ENCODE measurements around the gene AR.

DNA sequence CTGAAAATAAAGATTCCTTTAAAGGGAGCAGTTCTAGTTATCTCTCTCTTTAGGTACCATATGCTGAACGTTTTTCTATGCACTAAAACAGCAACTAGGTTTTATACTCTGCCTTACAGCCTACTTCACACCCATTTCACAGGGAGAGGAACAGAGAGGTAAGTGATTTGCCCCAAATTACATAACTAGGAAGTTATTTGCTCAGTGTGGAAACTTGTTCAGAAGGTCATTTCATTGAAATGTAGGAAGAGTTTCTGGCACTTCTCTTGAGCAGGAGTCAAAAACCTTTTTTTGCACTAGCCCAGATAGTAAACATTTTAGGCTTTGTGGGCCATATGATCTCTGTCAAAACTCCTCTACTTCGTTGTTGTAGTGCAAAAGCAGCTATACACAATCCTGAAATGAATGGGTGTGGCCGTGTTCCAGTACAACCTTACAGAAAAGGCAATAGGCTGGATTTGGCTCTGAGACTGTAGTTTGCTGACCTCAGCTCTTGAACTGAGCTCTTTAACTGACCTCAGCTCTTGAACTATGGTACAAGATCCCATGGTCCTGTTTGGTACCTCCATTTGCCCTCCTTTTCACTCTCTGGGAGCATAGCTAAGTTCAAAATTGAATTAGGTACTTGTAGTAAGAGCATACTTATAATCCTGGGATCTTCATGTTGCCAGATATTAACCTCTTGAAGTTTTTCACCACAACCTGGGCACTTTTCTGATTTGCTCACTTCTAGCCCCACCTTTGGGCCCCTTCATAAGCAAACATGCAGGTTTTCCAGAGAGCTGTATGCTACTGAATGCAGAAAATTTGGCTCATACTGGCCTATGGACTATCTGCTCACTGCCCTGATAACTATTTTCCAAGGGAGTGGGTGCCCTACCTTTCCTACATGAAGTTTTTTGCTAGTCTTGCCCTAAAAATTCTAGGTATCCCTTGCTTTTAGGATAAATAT, 53.3 kb downstream of the AR start:
- TF ChIP-seq, protein P1, sequence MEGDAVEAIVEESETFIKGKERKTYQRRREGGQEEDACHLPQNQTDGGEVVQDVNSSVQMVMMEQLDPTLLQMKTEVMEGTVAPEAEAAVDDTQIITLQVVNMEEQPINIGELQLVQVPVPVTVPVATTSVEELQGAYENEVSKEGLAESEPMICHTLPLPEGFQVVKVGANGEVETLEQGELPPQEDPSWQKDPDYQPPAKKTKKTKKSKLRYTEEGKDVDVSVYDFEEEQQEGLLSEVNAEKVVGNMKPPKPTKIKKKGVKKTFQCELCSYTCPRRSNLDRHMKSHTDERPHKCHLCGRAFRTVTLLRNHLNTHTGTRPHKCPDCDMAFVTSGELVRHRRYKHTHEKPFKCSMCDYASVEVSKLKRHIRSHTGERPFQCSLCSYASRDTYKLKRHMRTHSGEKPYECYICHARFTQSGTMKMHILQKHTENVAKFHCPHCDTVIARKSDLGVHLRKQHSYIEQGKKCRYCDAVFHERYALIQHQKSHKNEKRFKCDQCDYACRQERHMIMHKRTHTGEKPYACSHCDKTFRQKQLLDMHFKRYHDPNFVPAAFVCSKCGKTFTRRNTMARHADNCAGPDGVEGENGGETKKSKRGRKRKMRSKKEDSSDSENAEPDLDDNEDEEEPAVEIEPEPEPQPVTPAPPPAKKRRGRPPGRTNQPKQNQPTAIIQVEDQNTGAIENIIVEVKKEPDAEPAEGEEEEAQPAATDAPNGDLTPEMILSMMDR (IDR thresholded peaks at IDR 0.05 in 4 of 5, conservative IDR thresholded peaks at IDR 0.05 in 1 of 5): no peak
- no peak for TF ChIP-seq POLR2A (IDR thresholded peaks at IDR 0.05)
